ENCODE data around the gene PRR23E.

- TF ChIP-seq, protein P1, sequence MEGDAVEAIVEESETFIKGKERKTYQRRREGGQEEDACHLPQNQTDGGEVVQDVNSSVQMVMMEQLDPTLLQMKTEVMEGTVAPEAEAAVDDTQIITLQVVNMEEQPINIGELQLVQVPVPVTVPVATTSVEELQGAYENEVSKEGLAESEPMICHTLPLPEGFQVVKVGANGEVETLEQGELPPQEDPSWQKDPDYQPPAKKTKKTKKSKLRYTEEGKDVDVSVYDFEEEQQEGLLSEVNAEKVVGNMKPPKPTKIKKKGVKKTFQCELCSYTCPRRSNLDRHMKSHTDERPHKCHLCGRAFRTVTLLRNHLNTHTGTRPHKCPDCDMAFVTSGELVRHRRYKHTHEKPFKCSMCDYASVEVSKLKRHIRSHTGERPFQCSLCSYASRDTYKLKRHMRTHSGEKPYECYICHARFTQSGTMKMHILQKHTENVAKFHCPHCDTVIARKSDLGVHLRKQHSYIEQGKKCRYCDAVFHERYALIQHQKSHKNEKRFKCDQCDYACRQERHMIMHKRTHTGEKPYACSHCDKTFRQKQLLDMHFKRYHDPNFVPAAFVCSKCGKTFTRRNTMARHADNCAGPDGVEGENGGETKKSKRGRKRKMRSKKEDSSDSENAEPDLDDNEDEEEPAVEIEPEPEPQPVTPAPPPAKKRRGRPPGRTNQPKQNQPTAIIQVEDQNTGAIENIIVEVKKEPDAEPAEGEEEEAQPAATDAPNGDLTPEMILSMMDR (IDR thresholded peaks at IDR 0.05) = no peak
- TF ChIP-seq POLR2AphosphoS5 (IDR thresholded peaks at IDR 0.05; ENCODE audit: low read depth, low read length) = no peak
Measured at GRCh38 chr3:127174715-127175140, 18.2 kb upstream of the PRR23E start.

All from Panc1 (cell line).